Urothelium cell line (cell line): ENCODE measurements around the gene RYR2.
"Not testable (repeated sequence)": the region's sequence is repeated elsewhere in the genome, so short reads cannot be mapped to it uniquely, and the experiment has no call there.

Source experiments
- DNase-seq: peaks from one replicate; pipeline ENCODE4 v3.0.0; 2011; ENCODE audit warnings: low spot score, mixed read lengths
- FAIRE-seq: peaks from 2 replicates; lab custom pipeline; 2011; peaks lifted over from hg19 to GRCh38; lab: Jason Lieb, UNC

RYR2 gene

GRCh38 chr1:237509748-237510147, 467.8 kb downstream of the RYR2 start:
- DNase-seq: no peak
- no peak for FAIRE-seq

GRCh38 chr1:237525102-237525501, 483.1 kb downstream of the RYR2 start:
- FAIRE-seq (no peak), DNase-seq (no peak)

- DNase-seq: no peak
- no peak for FAIRE-seq
Observed at GRCh38 chr1:237527761-237528160, 485.8 kb downstream of the RYR2 start.

- DNase-seq: no peak
- FAIRE-seq: no peak
Observed at GRCh38 chr1:237528545-237528944, 486.6 kb downstream of the RYR2 start.

GRCh38 chr1:237539055-237539454, 497.1 kb downstream of the RYR2 start:
- no peak for FAIRE-seq
- no peak for DNase-seq

- FAIRE-seq (no peak), DNase-seq (peak; percentile 23)
Observed at GRCh38 chr1:237542525-237543418, 500.8 kb downstream of the RYR2 start.

- no peak for DNase-seq
- no peak for FAIRE-seq
Observed at GRCh38 chr1:237553078-237553477, 511.1 kb downstream of the RYR2 start.

GRCh38 chr1:237556911-237557310, 514.9 kb downstream of the RYR2 start:
- no peak for DNase-seq
- FAIRE-seq: no peak

GRCh38 chr1:237562242-237562823, 520.3 kb downstream of the RYR2 start:
- DNase-seq: peak; percentile 42
- FAIRE-seq: no peak

- FAIRE-seq (no peak), DNase-seq (no peak)
Observed at GRCh38 chr1:237565236-237565635, 523.3 kb downstream of the RYR2 start.

- DNase-seq (no peak), FAIRE-seq (no peak)
Observed at GRCh38 chr1:237566581-237566980, 524.6 kb downstream of the RYR2 start.

GRCh38 chr1:237568955-237569354, 527.0 kb downstream of the RYR2 start:
- no peak for DNase-seq
- FAIRE-seq: no peak

- DNase-seq: no peak
- no peak for FAIRE-seq
Observed at GRCh38 chr1:237570530-237570929, 528.5 kb downstream of the RYR2 start.

- DNase-seq (no peak), FAIRE-seq (no peak)
Observed at GRCh38 chr1:237574536-237574935, 532.6 kb downstream of the RYR2 start.

- DNase-seq (no peak), FAIRE-seq (no peak)
Observed at GRCh38 chr1:237578540-237578939, 536.6 kb downstream of the RYR2 start.

GRCh38 chr1:237580726-237581125, 538.7 kb downstream of the RYR2 start:
- DNase-seq (no peak), FAIRE-seq (no peak)

GRCh38 chr1:237583270-237583669, 541.3 kb downstream of the RYR2 start:
- no peak for FAIRE-seq
- no peak for DNase-seq

GRCh38 chr1:237583756-237584155, 541.8 kb downstream of the RYR2 start:
- DNase-seq (no peak), FAIRE-seq (no peak)

- DNase-seq (peak; percentile 4), FAIRE-seq (no peak)
Observed at GRCh38 chr1:237590386-237590785, 548.4 kb downstream of the RYR2 start.

- DNase-seq (no peak), FAIRE-seq (no peak)
Observed at GRCh38 chr1:237591353-237591752, 549.4 kb downstream of the RYR2 start.

GRCh38 chr1:237603036-237603568, 561.1 kb downstream of the RYR2 start:
- DNase-seq, FAIRE-seq: not testable (repeated sequence)

GRCh38 chr1:237608433-237608832, 566.4 kb downstream of the RYR2 start:
- FAIRE-seq (no peak), DNase-seq (no peak)
